ENCODE data around the gene FAN1.
A peak's percentile ranks its signal among the peaks of the same experiment; 100 is the strongest.
"Not testable (repeated sequence)": the region's sequence is repeated elsewhere in the genome, so short reads cannot be mapped to it uniquely, and the experiment has no call there.

FAN1 gene

GRCh38 chr15:30882849-30883433, 20.8 kb upstream of the FAN1 start:
- POLR2A ChIA-PET = no interaction called here
- Histone ChIP-seq H3K9me3 (ENCODE audit: control extremely low read depth in 1 of 5, control insufficient read depth in 4 of 5, insufficient read depth in 2 of 5, low read depth in 1 of 5, low read length in 4 of 5) (no peaks in the 10 kb centered on the region), H3K27ac (ENCODE audit: insufficient read depth in 1 of 2, low read depth in 1 of 2, low read length in 2 of 2, poor library complexity in 1 of 2, severe bottlenecking in 2 of 2) (no peak overlapping the region), H3K27me3 (replicated peaks in 2 of 5; ENCODE audit: control insufficient read depth in 4 of 5, insufficient read depth in 5 of 5, low read length in 4 of 5) (no peaks in the 10 kb centered on the region), H3K36me3 (ENCODE audit: control insufficient read depth in 4 of 4, insufficient read depth in 4 of 4, low read length in 3 of 4) (no peaks in the 10 kb centered on the region), H3K4me3 (ENCODE audit: control insufficient read depth in 1 of 7, extremely low read depth in 1 of 7, insufficient read depth in 4 of 7, low read depth in 2 of 7, low read length in 6 of 7) (no peak overlapping the region), H3K4me1 (ENCODE audit: control extremely low read depth in 1 of 4, control insufficient read depth in 4 of 4, insufficient read depth in 4 of 4, low read length in 3 of 4) (no peaks in the 10 kb centered on the region)
- DNase-seq = no peak
- WGBS (ENCODE audit: insufficient coverage) = 98% methylated on average over 18 of the region's 22 CpGs
- CTCF ChIA-PET = interaction anchor here (1.1 kb wide), 1 partner anchor 35 kb away, joined by 3 read pairs; no protein-coding TSS in a partner anchor

DNA sequence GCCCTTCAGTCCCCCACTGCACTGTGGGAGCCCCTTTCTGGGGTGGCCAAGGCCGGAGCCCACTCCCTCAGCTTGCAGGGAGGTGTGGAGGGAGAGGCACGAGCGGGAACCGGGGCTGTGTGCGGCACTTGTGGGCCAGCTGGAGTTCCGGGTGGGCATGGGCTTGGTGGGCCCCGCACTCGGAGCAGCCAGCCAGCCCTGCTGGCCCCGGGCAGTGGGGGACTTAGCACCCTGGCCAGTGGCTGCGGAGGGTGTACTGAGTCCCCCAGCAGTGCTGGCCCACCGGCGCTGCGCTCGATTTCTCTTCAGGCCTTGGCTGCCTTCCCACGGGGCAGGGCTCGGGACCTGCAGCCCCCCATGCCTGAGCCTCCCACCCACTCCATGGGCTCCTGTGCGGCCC, 20.0 kb upstream of the FAN1 start:
- H3K27me3 ChIP-seq (replicated peaks in 2 of 5; ENCODE audit: control insufficient read depth in 4 of 5, insufficient read depth in 5 of 5, low read length in 4 of 5); POLR2A ChIA-PET; H3K4me3 ChIP-seq (ENCODE audit: control insufficient read depth in 1 of 7, extremely low read depth in 1 of 7, insufficient read depth in 4 of 7, low read depth in 2 of 7, low read length in 6 of 7); H3K36me3 ChIP-seq (ENCODE audit: control insufficient read depth in 4 of 4, insufficient read depth in 4 of 4, low read length in 3 of 4); CTCF ChIA-PET; H3K4me1 ChIP-seq (ENCODE audit: control extremely low read depth in 1 of 4, control insufficient read depth in 4 of 4, insufficient read depth in 4 of 4, low read length in 3 of 4); DNase-seq; H3K9me3 ChIP-seq (ENCODE audit: control extremely low read depth in 1 of 5, control insufficient read depth in 4 of 5, insufficient read depth in 2 of 5, low read depth in 1 of 5, low read length in 4 of 5); H3K27ac ChIP-seq (ENCODE audit: insufficient read depth in 1 of 2, low read depth in 1 of 2, low read length in 2 of 2, poor library complexity in 1 of 2, severe bottlenecking in 2 of 2): not testable (repeated sequence)
- WGBS (ENCODE audit: insufficient coverage) = 86% methylated on average over 7 of the region's 17 CpGs

DNA sequence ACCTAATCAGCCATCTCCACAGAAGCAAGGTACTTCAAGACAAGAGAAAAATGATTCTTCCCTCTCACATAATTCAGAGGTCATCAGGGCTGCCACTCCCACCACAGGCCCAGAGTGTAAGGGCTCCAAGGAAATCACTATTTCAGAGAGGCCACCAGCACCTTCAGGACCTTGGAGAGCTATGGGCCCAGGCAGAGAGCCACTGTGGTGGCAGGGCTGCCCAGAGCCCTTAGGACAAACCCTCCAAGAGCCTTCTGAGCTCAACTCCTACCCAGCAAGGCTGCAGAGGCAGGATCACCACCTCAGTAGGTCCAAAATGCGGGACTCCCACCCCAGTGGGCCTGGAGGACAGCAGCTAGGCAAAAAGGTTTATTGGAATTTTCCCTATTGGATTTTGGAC, 17.9 kb upstream of the FAN1 start:
- WGBS (ENCODE audit: insufficient coverage) = 75% methylated on average over 1 of the region's 1 CpG
- ChIA-PET CTCF (no interaction called here), POLR2A (no interaction called here)
- H3K27ac ChIP-seq (ENCODE audit: insufficient read depth in 1 of 2, low read depth in 1 of 2, low read length in 2 of 2, poor library complexity in 1 of 2, severe bottlenecking in 2 of 2) = no peak overlapping the region
- H3K9me3 ChIP-seq (ENCODE audit: control extremely low read depth in 1 of 5, control insufficient read depth in 4 of 5, insufficient read depth in 2 of 5, low read depth in 1 of 5, low read length in 4 of 5) = no peaks in the 10 kb centered on the region
- DNase-seq = peak in 1 of 3 donors; percentile 18
- no peaks in the 10 kb centered on the region for H3K27me3 ChIP-seq (replicated peaks in 2 of 5; ENCODE audit: control insufficient read depth in 4 of 5, insufficient read depth in 5 of 5, low read length in 4 of 5)
- no peak overlapping the region for H3K4me3 ChIP-seq (ENCODE audit: control insufficient read depth in 1 of 7, extremely low read depth in 1 of 7, insufficient read depth in 4 of 7, low read depth in 2 of 7, low read length in 6 of 7)
- H3K36me3 ChIP-seq (ENCODE audit: control insufficient read depth in 4 of 4, insufficient read depth in 4 of 4, low read length in 3 of 4) = no peaks in the 10 kb centered on the region
- H3K4me1 ChIP-seq (ENCODE audit: control extremely low read depth in 1 of 4, control insufficient read depth in 4 of 4, insufficient read depth in 4 of 4, low read length in 3 of 4) = no peaks in the 10 kb centered on the region

- Histone ChIP-seq H3K36me3 (ENCODE audit: control insufficient read depth in 4 of 4, insufficient read depth in 4 of 4, low read length in 3 of 4) (no peaks in the 10 kb centered on the region), H3K9me3 (ENCODE audit: control extremely low read depth in 1 of 5, control insufficient read depth in 4 of 5, insufficient read depth in 2 of 5, low read depth in 1 of 5, low read length in 4 of 5) (no peaks in the 10 kb centered on the region), H3K4me3 (ENCODE audit: control insufficient read depth in 1 of 7, extremely low read depth in 1 of 7, insufficient read depth in 4 of 7, low read depth in 2 of 7, low read length in 6 of 7) (no peak overlapping the region), H3K27ac (ENCODE audit: insufficient read depth in 1 of 2, low read depth in 1 of 2, low read length in 2 of 2, poor library complexity in 1 of 2, severe bottlenecking in 2 of 2) (no peak overlapping the region), H3K27me3 (replicated peaks in 2 of 5; ENCODE audit: control insufficient read depth in 4 of 5, insufficient read depth in 5 of 5, low read length in 4 of 5) (no peaks in the 10 kb centered on the region), H3K4me1 (ENCODE audit: control extremely low read depth in 1 of 4, control insufficient read depth in 4 of 4, insufficient read depth in 4 of 4, low read length in 3 of 4) (no peaks in the 10 kb centered on the region)
- DNase-seq = no peak
- 100% methylated on average over 3 of the region's 4 CpGs for WGBS (ENCODE audit: insufficient coverage)
- POLR2A ChIA-PET = no interaction called here
- CTCF ChIA-PET = interaction anchor here (1.2 kb wide), 1 partner anchor 29 kb away, joined by 3 read pairs; no protein-coding TSS in a partner anchor
These were observed 14.5 kb upstream of the FAN1 start for GRCh38 chr15:30889196-30889595.

GRCh38 chr15:30895461-30896210, 8.1 kb upstream of the FAN1 start:
- H3K4me1 ChIP-seq (ENCODE audit: control extremely low read depth in 1 of 4, control insufficient read depth in 4 of 4, insufficient read depth in 4 of 4, low read length in 3 of 4) = peaks cover 0 to 3% (median 0%) of the 10 kb centered on the region in 4 experiments
- no peaks in the 10 kb centered on the region for H3K36me3 ChIP-seq (ENCODE audit: control insufficient read depth in 4 of 4, insufficient read depth in 4 of 4, low read length in 3 of 4)
- ChIA-PET CTCF (interaction anchor here (1.8 to 2.0 kb wide), 2 partner anchors 8 to 232 kb away, joined by 7 to 11 read pairs; partner anchors contain the start of gene FAN1), POLR2A (no interaction called here)
- H3K27me3 ChIP-seq (replicated peaks in 2 of 5; ENCODE audit: control insufficient read depth in 4 of 5, insufficient read depth in 5 of 5, low read length in 4 of 5) = no peaks in the 10 kb centered on the region
- 93% methylated on average over 27 of the region's 33 CpGs for WGBS (ENCODE audit: insufficient coverage)
- no peaks in the 10 kb centered on the region for H3K9me3 ChIP-seq (ENCODE audit: control extremely low read depth in 1 of 5, control insufficient read depth in 4 of 5, insufficient read depth in 2 of 5, low read depth in 1 of 5, low read length in 4 of 5)
- no peak overlapping the region for H3K4me3 ChIP-seq (ENCODE audit: control insufficient read depth in 1 of 7, extremely low read depth in 1 of 7, insufficient read depth in 4 of 7, low read depth in 2 of 7, low read length in 6 of 7)
- no peak for DNase-seq
- no peak overlapping the region for H3K27ac ChIP-seq (ENCODE audit: insufficient read depth in 1 of 2, low read depth in 1 of 2, low read length in 2 of 2, poor library complexity in 1 of 2, severe bottlenecking in 2 of 2)

GRCh38 chr15:30896211-30896606, 7.5 kb upstream of the FAN1 start:
- no peak for DNase-seq
- Histone ChIP-seq H3K27ac (ENCODE audit: insufficient read depth in 1 of 2, low read depth in 1 of 2, low read length in 2 of 2, poor library complexity in 1 of 2, severe bottlenecking in 2 of 2) (no peak overlapping the region), H3K27me3 (replicated peaks in 2 of 5; ENCODE audit: control insufficient read depth in 4 of 5, insufficient read depth in 5 of 5, low read length in 4 of 5) (no peaks in the 10 kb centered on the region), H3K4me3 (ENCODE audit: control insufficient read depth in 1 of 7, extremely low read depth in 1 of 7, insufficient read depth in 4 of 7, low read depth in 2 of 7, low read length in 6 of 7) (no peak overlapping the region), H3K4me1 (ENCODE audit: control extremely low read depth in 1 of 4, control insufficient read depth in 4 of 4, insufficient read depth in 4 of 4, low read length in 3 of 4) (peaks cover 0 to 3% (median 0%) of the 10 kb centered on the region in 4 experiments), H3K9me3 (ENCODE audit: control extremely low read depth in 1 of 5, control insufficient read depth in 4 of 5, insufficient read depth in 2 of 5, low read depth in 1 of 5, low read length in 4 of 5) (no peaks in the 10 kb centered on the region), H3K36me3 (ENCODE audit: control insufficient read depth in 4 of 4, insufficient read depth in 4 of 4, low read length in 3 of 4) (no peaks in the 10 kb centered on the region)
- POLR2A ChIA-PET = no interaction called here
- CTCF ChIA-PET = no interaction called here
- WGBS (ENCODE audit: insufficient coverage) = 98% methylated on average over 7 of the region's 12 CpGs

GRCh38 chr15:30901889-30902288, 1.8 kb upstream of the FAN1 start:
- no peaks in the 10 kb centered on the region for H3K27me3 ChIP-seq (replicated peaks in 2 of 5; ENCODE audit: control insufficient read depth in 4 of 5, insufficient read depth in 5 of 5, low read length in 4 of 5)
- H3K4me1 ChIP-seq (ENCODE audit: control extremely low read depth in 1 of 4, control insufficient read depth in 4 of 4, insufficient read depth in 4 of 4, low read length in 3 of 4) = peaks cover 4 to 20% (median 13%) of the 10 kb centered on the region in 4 experiments
- H3K4me3 ChIP-seq (ENCODE audit: control insufficient read depth in 1 of 7, extremely low read depth in 1 of 7, insufficient read depth in 4 of 7, low read depth in 2 of 7, low read length in 6 of 7) = no peak overlapping the region
- WGBS (ENCODE audit: insufficient coverage) = 100% methylated on average over 1 of the region's 1 CpG
- ChIA-PET CTCF (interaction anchor here (0.6 kb wide), 1 partner anchor 222 kb away, joined by 3 read pairs; no protein-coding TSS in a partner anchor), POLR2A (no interaction called here)
- H3K9me3 ChIP-seq (ENCODE audit: control extremely low read depth in 1 of 5, control insufficient read depth in 4 of 5, insufficient read depth in 2 of 5, low read depth in 1 of 5, low read length in 4 of 5) = no peaks in the 10 kb centered on the region
- DNase-seq = no peak
- peaks cover 0 to 7% (median 0%) of the 10 kb centered on the region in 4 experiments for H3K36me3 ChIP-seq (ENCODE audit: control insufficient read depth in 4 of 4, insufficient read depth in 4 of 4, low read length in 3 of 4)
- no peak overlapping the region for H3K27ac ChIP-seq (ENCODE audit: insufficient read depth in 1 of 2, low read depth in 1 of 2, low read length in 2 of 2, poor library complexity in 1 of 2, severe bottlenecking in 2 of 2)

Measured in common myeloid progenitor, CD34-positive (primary cell).